Activated CD4-positive, alpha-beta memory T cell treated with anti-CD3 and anti-CD28 coated beads, Interleukin-2, amount 10 ng/mL, durations not matched to agents 7 days and 5 days (primary cell): ENCODE data around the gene CDKN2AIP. TPM values are rescaled to one million over a fixed set of nuclear protein-coding genes. Genes with fewer than 3 reads are reported as not detected.
"Not testable (repeated sequence)": the region's sequence is repeated elsewhere in the genome, so short reads cannot be mapped to it uniquely, and the experiment has no call there.

ENCODE experiments used
- CTCF ChIA-PET: fragments of 350-600 bp; sonication (Branson Sonifier 250); formaldehyde crosslinking; loops from one replicate; lab custom pipeline; 2021; ENCODE audit warnings: antibody characterized with exemption, inconsistent platforms; lab: Charles Lee
- POLR2A ChIA-PET: fragments of 350-600 bp; sonication (Branson Sonifier 250); formaldehyde crosslinking; loops from one replicate; lab custom pipeline; 2021; ENCODE audit warnings: antibody characterized with exemption; lab: Charles Lee
- DNase-seq: peaks from one replicate; pipeline ENCODE4 v3.0.0-alpha.2; 2020
- H3K27ac Mint-ChIP-seq: one replicate; pipeline ENCODE4 v1.8.0; 2021; ENCODE audit warnings: mild to moderate bottlenecking, mixed read lengths
- H3K27me3 Mint-ChIP-seq: one replicate; pipeline ENCODE4 v1.8.0; 2021; ENCODE audit warnings: mixed read lengths
- H3K36me3 Mint-ChIP-seq: one replicate; pipeline ENCODE4 v1.8.0; 2021; ENCODE audit warnings: low read depth, mixed read lengths
- H3K4me1 Mint-ChIP-seq: one replicate; pipeline ENCODE4 v1.8.0; 2021; ENCODE audit warnings: mixed read lengths
- H3K4me3 Mint-ChIP-seq: one replicate; pipeline ENCODE4 v1.8.0; 2021; ENCODE audit warnings: mild to moderate bottlenecking, mixed read lengths
- H3K9me3 Mint-ChIP-seq: one replicate; pipeline ENCODE4 v1.8.0; 2021; ENCODE audit warnings: mixed read lengths
- total RNA-seq, 2 experiments: library from RNA; stranded (reverse); gene quantifications; one replicate each; pipeline ENCODE4 v1.2.3, GENCODE V29; 2021

Gene CDKN2AIP
- total RNA-seq, 2 experiments from 2014 or later, result 30.5 to 30.9 TPM

GRCh38 chr4:183437452-183437851 lies 7.0 kb upstream of the CDKN2AIP start:
- ChIA-PET POLR2A (no interaction called here), CTCF (no interaction called here)

GRCh38 chr4:183438458-183439113 lies 5.8 kb upstream of the CDKN2AIP start:
- Mint-ChIP-seq H3K36me3 (no peaks in the 10 kb centered on the region), H3K9me3 (no peaks in the 10 kb centered on the region), H3K27me3 (no peaks in the 10 kb centered on the region), H3K4me1 (peaks cover 14% of the 10 kb centered on the region), H3K4me3 (no peak overlapping the region), H3K27ac (no peak overlapping the region)
- CTCF ChIA-PET, result no interaction called here
- POLR2A ChIA-PET, result no interaction called here
- no peak for DNase-seq

More at GRCh38 chr4:183437452-183437851, 7.0 kb upstream of the CDKN2AIP start:
- no peak overlapping the region for H3K27ac Mint-ChIP-seq
- H3K4me3 Mint-ChIP-seq, result no peak overlapping the region
- no peaks in the 10 kb centered on the region for H3K9me3 Mint-ChIP-seq
- H3K27me3 Mint-ChIP-seq, result no peaks in the 10 kb centered on the region
- H3K4me1 Mint-ChIP-seq, result peaks cover 7% of the 10 kb centered on the region
- DNase-seq, result no peak
- H3K36me3 Mint-ChIP-seq, result no peaks in the 10 kb centered on the region

GRCh38 chr4:183441276-183441675 lies 3.2 kb upstream of the CDKN2AIP start:
- H3K27me3 Mint-ChIP-seq, result no peaks in the 10 kb centered on the region
- ChIA-PET POLR2A (no interaction called here), CTCF (no interaction called here)
- no peak overlapping the region for H3K27ac Mint-ChIP-seq
- peaks cover 22% of the 10 kb centered on the region for H3K4me1 Mint-ChIP-seq
- peaks cover 20% of the 10 kb centered on the region for H3K36me3 Mint-ChIP-seq
- H3K9me3 Mint-ChIP-seq, result no peaks in the 10 kb centered on the region
- DNase-seq, result no peak
- no peak overlapping the region for H3K4me3 Mint-ChIP-seq

- Mint-ChIP-seq H3K27ac (peak overlapping the region; percentile 85), H3K36me3 (peaks cover 43% of the 10 kb centered on the region), H3K27me3 (no peaks in the 10 kb centered on the region), H3K9me3 (no peaks in the 10 kb centered on the region), H3K4me3 (peak overlapping the region; percentile 98), H3K4me1 (peaks cover 45% of the 10 kb centered on the region)
- ChIA-PET CTCF (interaction anchor here (0.7 to 3.3 kb wide), 10 partner anchors 8 to 216 kb away, joined by 3 to 12 read pairs (median 4); partner anchors contain the start of gene TRAPPC11), POLR2A (interaction anchor here (0.9 to 4.6 kb wide), 24 partner anchors 9 to 1290 kb away, joined by 3 to 96 read pairs (median 6); partner anchors contain the start of genes CENPU, ING2, IRF2 and RWDD4)
- DNase-seq, result no peak
These were observed 702 bp upstream of the CDKN2AIP start for GRCh38 chr4:183443655-183444213.

GRCh38 chr4:183445097-183445428 lies 627 bp downstream of the CDKN2AIP start:
- peak; percentile 63 for DNase-seq
- Mint-ChIP-seq H3K4me3 (peak overlapping the region; percentile 98), H3K36me3 (peaks cover 53% of the 10 kb centered on the region), H3K27ac (peak overlapping the region; percentile 99), H3K9me3 (no peaks in the 10 kb centered on the region), H3K27me3 (no peaks in the 10 kb centered on the region), H3K4me1 (peaks cover 49% of the 10 kb centered on the region)
- POLR2A ChIA-PET, result interaction anchor here (0.7 to 4.6 kb wide), 13 partner anchors 8 to 1289 kb away, joined by 3 to 96 read pairs (median 7); partner anchors contain the start of genes CENPU, ING2, RWDD4 and TRAPPC11
- CTCF ChIA-PET, result interaction anchor here (0.6 to 3.3 kb wide), 5 partner anchors 14 to 74 kb away, joined by 3 to 12 read pairs (median 5); no protein-coding TSS in a partner anchor

GRCh38 chr4:183447646-183448045 lies 3.2 kb downstream of the CDKN2AIP start:
- no peak overlapping the region for H3K27ac Mint-ChIP-seq
- peak overlapping the region; percentile 46 for H3K4me3 Mint-ChIP-seq
- ChIA-PET POLR2A (interaction anchor here (0.7 to 1.1 kb wide), 2 partner anchors 177 to 821 kb away, joined by 3 read pairs; no protein-coding TSS in a partner anchor), CTCF (interaction anchor here (1.2 kb wide), 1 partner anchor 274 kb away, joined by 3 read pairs; no protein-coding TSS in a partner anchor)
- no peaks in the 10 kb centered on the region for H3K27me3 Mint-ChIP-seq
- H3K9me3 Mint-ChIP-seq, result no peaks in the 10 kb centered on the region
- peaks cover 68% of the 10 kb centered on the region for H3K36me3 Mint-ChIP-seq
- peaks cover 52% of the 10 kb centered on the region for H3K4me1 Mint-ChIP-seq
- no peak for DNase-seq

GRCh38 chr4:183448436-183448835 lies 4.0 kb downstream of the CDKN2AIP start:
- CTCF ChIA-PET, result no interaction called here

GRCh38 chr4:183449193-183449882 lies 4.9 kb downstream of the CDKN2AIP start:
- Mint-ChIP-seq H3K4me3 (no peak overlapping the region), H3K9me3 (no peaks in the 10 kb centered on the region), H3K27me3 (no peaks in the 10 kb centered on the region), H3K36me3 (peaks cover 67% of the 10 kb centered on the region), H3K4me1 (peaks cover 43% of the 10 kb centered on the region), H3K27ac (no peak overlapping the region)
- CTCF ChIA-PET, result no interaction called here
- DNase-seq, result no peak
- POLR2A ChIA-PET, result no interaction called here

More at GRCh38 chr4:183448436-183448835, 4.0 kb downstream of the CDKN2AIP start:
- POLR2A ChIA-PET, result no interaction called here
- Mint-ChIP-seq H3K4me3 (no peak overlapping the region), H3K9me3 (no peaks in the 10 kb centered on the region), H3K36me3 (peaks cover 69% of the 10 kb centered on the region), H3K27me3 (no peaks in the 10 kb centered on the region), H3K27ac (no peak overlapping the region), H3K4me1 (peaks cover 46% of the 10 kb centered on the region)
- DNase-seq, result no peak

- ChIA-PET POLR2A (no interaction called here), CTCF (no interaction called here)
- peaks cover 63% of the 10 kb centered on the region for H3K36me3 Mint-ChIP-seq
These were observed 5.7 kb downstream of the CDKN2AIP start for GRCh38 chr4:183450108-183450507.

GRCh38 chr4:183455431-183456195 lies 11.2 kb downstream of the CDKN2AIP start:
- Mint-ChIP-seq H3K27me3 (no peaks in the 10 kb centered on the region), H3K4me1 (peaks cover 20% of the 10 kb centered on the region), H3K9me3 (no peaks in the 10 kb centered on the region), H3K36me3 (peaks cover 20% of the 10 kb centered on the region), H3K27ac (peak overlapping the region; percentile 59), H3K4me3 (no peak overlapping the region)
- ChIA-PET POLR2A (interaction anchor here (1.9 kb wide), 2 partner anchors 9 to 11 kb away, joined by 8 to 10 read pairs; partner anchors contain the start of gene CDKN2AIP), CTCF (no interaction called here)
- peak; percentile 48 for DNase-seq

More at GRCh38 chr4:183450108-183450507, 5.7 kb downstream of the CDKN2AIP start:
- Mint-ChIP-seq H3K27me3 (no peaks in the 10 kb centered on the region), H3K27ac (no peak overlapping the region), H3K9me3 (no peaks in the 10 kb centered on the region), H3K4me3 (no peak overlapping the region), H3K4me1 (peaks cover 48% of the 10 kb centered on the region)
- no peak for DNase-seq

GRCh38 chr4:183458005-183458404 lies 13.6 kb downstream of the CDKN2AIP start:
- H3K36me3 Mint-ChIP-seq, result peaks cover 9% of the 10 kb centered on the region
- no peaks in the 10 kb centered on the region for H3K27me3 Mint-ChIP-seq
- H3K27ac Mint-ChIP-seq, result no peak overlapping the region
- peaks cover 17% of the 10 kb centered on the region for H3K4me1 Mint-ChIP-seq
- CTCF ChIA-PET, result no interaction called here
- no peak overlapping the region for H3K4me3 Mint-ChIP-seq
- H3K9me3 Mint-ChIP-seq, result no peaks in the 10 kb centered on the region
- POLR2A ChIA-PET, result no interaction called here
- no peak for DNase-seq

GRCh38 chr4:183463903-183464619 lies 19.6 kb downstream of the CDKN2AIP start:
- POLR2A ChIA-PET, CTCF ChIA-PET, H3K4me3 Mint-ChIP-seq, H3K36me3 Mint-ChIP-seq, H3K4me1 Mint-ChIP-seq, H3K27ac Mint-ChIP-seq, DNase-seq, H3K27me3 Mint-ChIP-seq, H3K9me3 Mint-ChIP-seq: not testable (repeated sequence)
